A549 treated with AZD2906 at 1 μM for 4 hours (cell line): Measurements from ENCODE around the gene LRRFIP1. TPM values are rescaled to one million over a fixed set of nuclear protein-coding genes. Genes with fewer than 3 reads are reported as not detected.

Source experiments
- total RNA-seq: library from RNA; stranded (reverse); fragments of 200-300 nt; extraction: Qiagen RNA extraction; gene quantifications from 5 replicates; pipeline ENCODE4 v1.2.3, GENCODE V29; 2022

Gene LRRFIP1, protein sequence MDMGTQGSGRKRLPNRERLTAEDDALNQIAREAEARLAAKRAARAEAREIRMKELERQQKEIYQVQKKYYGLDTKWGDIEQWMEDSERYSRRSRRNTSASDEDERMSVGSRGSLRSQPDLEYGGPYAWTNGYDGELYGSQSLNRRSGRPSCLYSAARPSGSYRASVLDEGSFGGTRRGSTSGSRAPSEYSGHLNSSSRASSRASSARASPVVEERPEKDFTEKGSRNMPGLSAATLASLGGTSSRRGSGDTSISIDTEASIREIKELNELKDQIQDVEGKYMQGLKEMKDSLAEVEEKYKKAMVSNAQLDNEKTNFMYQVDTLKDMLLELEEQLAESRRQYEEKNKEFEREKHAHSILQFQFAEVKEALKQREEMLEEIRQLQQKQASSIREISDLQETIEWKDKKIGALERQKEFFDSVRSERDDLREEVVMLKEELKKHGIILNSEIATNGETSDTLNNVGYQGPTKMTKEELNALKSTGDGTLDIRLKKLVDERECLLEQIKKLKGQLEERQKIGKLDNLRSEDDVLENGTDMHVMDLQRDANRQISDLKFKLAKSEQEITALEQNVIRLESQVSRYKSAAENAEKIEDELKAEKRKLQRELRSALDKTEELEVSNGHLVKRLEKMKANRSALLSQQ
- total RNA-seq, result 70.7 to 102 TPM (median 84.2 TPM) in 5 replicates

DNA sequence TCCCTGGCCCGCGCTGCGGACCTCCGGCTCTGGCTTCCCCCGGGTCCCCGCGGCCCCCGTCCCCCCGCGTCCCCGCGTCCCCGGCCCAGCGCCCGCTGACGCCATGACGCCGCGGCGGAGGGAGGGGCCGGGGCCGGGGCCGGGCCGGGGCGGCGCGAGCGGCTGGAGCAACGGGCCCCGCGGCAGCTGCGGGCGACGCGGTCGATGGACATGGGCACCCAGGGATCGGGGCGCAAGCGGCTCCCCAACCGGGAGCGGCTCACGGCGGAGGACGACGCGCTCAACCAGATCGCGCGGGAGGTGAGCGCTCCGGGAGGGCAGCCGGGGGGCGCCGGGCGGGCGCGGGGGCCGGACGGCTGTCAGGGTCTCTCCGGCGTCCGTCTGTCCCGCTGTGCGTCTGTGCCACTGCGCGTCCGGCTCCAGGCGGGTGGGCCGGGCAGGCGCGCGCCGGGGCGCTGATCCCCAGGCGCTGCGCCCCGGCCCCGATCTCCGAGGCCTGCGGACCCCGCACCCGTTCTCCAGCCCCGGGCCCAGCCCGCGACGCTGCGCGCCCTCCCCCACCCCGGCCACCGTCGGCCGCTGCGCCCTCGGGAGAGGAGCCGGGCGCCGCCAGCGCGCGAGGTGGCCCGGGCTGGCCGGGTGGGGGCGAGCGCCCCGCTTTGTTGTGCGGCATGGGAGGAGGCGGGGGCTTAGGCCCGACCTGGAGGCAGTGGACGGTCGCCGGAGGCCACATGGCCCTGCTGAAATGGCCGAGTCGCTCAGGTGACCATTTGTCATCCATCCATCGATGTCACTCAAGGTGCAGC lies at the start of gene LRRFIP1:
TSS of gene LRRFIP1 (plus strand) at position 147 of the 806 bp plus-strand sequence. CDS start at position 205, 58 bp downstream.

DNA sequence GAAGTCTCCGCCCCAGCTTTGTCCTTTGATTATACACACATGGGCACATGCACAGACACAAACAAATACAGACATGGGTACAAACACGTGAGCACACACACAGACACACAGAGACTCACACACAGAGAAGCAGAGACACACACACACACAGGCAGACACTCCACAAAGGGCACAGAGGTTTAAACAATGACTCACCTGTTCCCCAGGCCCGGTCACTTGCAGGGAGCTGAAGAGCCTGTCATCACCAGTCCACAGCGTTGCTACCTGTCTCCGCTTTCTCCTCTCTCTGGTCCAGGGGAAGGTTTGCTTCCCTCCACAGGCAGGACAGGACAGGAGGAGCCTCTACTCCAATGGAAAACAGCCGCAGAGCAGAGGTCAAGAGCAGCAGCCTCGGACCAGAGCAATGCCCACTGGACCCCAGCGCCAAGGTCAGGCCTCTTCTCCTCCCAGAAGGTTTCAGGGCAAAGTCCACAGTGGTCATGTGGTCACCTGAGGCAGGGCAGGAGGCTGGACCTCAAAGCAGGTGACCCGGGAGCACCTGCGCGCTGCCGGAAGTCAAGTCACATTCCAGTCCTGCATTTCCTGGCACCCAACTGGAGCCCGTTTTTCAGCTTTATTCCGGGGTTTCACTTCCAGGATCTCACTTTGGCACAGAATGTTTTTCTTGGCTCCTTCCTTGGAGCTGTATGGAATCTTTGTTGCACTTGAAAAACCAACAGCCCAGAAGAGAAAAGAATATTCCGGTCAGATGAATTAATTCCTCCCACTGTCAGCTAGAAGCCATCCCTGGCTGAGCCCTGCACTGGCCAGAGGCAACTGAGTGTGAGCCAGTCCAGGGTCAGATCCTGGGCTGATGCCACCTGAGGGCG lies 36.9 kb upstream of the LRRFIP1 start, which contains the start of gene RAB17:
TSS of gene RAB17 (minus strand) at position 463 of the 869 bp plus-strand sequence. CDS start 4,580 bp downstream, outside the sequence.

DNA sequence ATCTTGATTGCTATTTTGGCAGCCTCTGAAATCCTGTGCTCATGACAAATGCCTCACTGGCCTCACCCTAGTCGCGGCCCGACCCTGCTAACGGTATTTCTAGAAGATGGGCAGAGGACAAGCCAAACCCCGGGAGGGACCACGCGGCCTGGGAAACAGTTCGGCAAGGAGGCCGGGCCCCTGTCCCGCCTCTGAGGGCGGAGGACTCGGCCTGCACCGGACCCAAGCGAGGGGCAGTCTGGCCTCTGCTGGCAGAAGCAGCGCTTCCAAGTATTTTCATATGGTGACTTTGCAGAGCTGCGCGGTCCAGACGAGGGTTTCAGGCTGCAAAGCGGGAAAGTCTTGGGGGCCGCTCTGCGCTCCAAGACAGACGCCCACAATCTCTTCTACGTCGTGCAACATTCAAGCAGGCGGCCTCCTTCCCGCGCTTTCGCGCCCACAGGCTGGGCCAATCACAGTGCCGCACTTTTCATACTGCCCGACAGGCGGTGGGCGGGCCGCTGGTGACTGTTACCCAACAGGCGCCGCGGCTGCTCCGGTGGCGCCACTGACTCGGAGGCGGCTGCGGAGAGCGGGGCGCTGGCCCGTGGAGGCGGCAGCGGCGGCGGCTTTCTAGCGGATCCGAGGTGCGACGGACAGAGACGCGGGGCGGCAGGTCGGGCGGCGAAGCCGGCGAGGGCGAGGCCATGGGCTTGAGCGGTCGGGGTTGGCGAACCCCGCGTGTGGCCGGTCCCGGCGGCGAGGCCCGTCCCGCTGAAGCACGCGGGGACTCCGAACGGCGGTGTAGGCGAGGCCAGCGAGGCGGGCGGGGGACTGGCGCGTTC lies 171.1 kb downstream of the LRRFIP1 start, which contains the start of gene RBM44:
TSS of gene RBM44 (plus strand) at position 544 of the 824 bp plus-strand sequence. CDS start 14,831 bp downstream, outside the sequence.

Other genes starting within 250 kb of the LRRFIP1 start
- 0.18 to 0.29 TPM (median 0.24 TPM) in 5 replicates for gene COL6A3, start 213.4 kb upstream of the LRRFIP1 start, total RNA-seq
- 232 to 335 TPM (median 309 TPM) in 5 replicates for gene MLPH, start 140.3 kb upstream of the LRRFIP1 start, total RNA-seq
- not detected in 5 replicates for gene PRLH, start 61.0 kb upstream of the LRRFIP1 start, total RNA-seq
- gene RAB17, start 36.9 kb upstream of the LRRFIP1 start, total RNA-seq, result 0.14 to 0.43 TPM (median 0.28 TPM) in 5 replicates
- gene RBM44, start 171.2 kb downstream of the LRRFIP1 start, total RNA-seq, result 0.10 to 0.23 TPM (median 0.16 TPM) in 5 replicates
- gene RAMP1, start 232.0 kb downstream of the LRRFIP1 start, total RNA-seq, result 0.07 to 0.10 TPM in 2 of 5 replicates, not detected in the others